OCI-LY7 (cell line): Measurements from ENCODE around the gene GET4. TPM values are rescaled to one million over a fixed set of nuclear protein-coding genes. Genes with fewer than 3 reads are reported as not detected.

Experiments
- BruUV-seq: library from RNA; stranded (reverse); fragments of 400-500 nt; replicated peaks from 2 replicates; lab custom pipeline; 2021; lab: Mats Ljungman, UMichigan
- CTCF ChIA-PET: fragments of 300-600 bp; sonication (Branson Sonifier 250); formaldehyde crosslinking; loops from one replicate; lab custom pipeline; 2022; ENCODE audit warnings: antibody characterized with exemption; ENCODE audit not compliant: unreplicated experiment; lab: Charles Lee
- POLR2A ChIA-PET: fragments of 300-600 bp; sonication (Branson Sonifier 250); formaldehyde crosslinking; loops from one replicate; lab custom pipeline; 2022; ENCODE audit warnings: antibody characterized with exemption; lab: Charles Lee
- DNase-seq: peaks from one replicate; pipeline ENCODE4 v3.0.0-alpha.2; 2015; ENCODE audit warnings: low spot score
- H2AFZ ChIP-seq: fragments of 200-600 bp; sonication (generic), shearing (Covaris generic); 2 replicates; pipeline ENCODE4 v1.6.1; 2014; ENCODE audit warnings: mild to moderate bottlenecking, antibody characterized with exemption, low read length, moderate library complexity
- H3K27ac ChIP-seq: fragments of 200-600 bp; sonication (generic); 2 replicates; pipeline ENCODE4 v1.5.1; 2014; ENCODE audit warnings: mixed run types, low read depth, mild to moderate bottlenecking, moderate library complexity, low read length, inconsistent platforms; ENCODE audit not compliant: poor library complexity, severe bottlenecking
- H3K36me3 ChIP-seq: fragments of 200-600 bp; sonication (generic); 2 replicates; pipeline ENCODE4 v1.6.1; 2014; ENCODE audit warnings: mild to moderate bottlenecking, antibody characterized with exemption, low read length, moderate library complexity, mixed read lengths; ENCODE audit not compliant: insufficient read depth
- H3K4me1 ChIP-seq: fragments of 200-600 bp; sonication (generic); 2 replicates; pipeline ENCODE4 v1.5.1; 2014; ENCODE audit warnings: mild to moderate bottlenecking, low read length; ENCODE audit not compliant: insufficient read depth, poor library complexity, severe bottlenecking
- H3K4me2 ChIP-seq: fragments of 200-600 bp; sonication (generic); 2 replicates; pipeline ENCODE4 v1.6.1; 2014; ENCODE audit warnings: mild to moderate bottlenecking, low read length
- H3K4me3 ChIP-seq: fragments of 200-600 bp; sonication (generic); 2 replicates; pipeline ENCODE4 v1.5.1; 2014; ENCODE audit warnings: mild to moderate bottlenecking, low read depth, low read length; ENCODE audit not compliant: poor library complexity, severe bottlenecking
- H3K79me2 ChIP-seq: fragments of 200-600 bp; sonication (generic); 2 replicates; pipeline ENCODE4 v1.6.1; 2016; ENCODE audit warnings: low read depth, mild to moderate bottlenecking, low read length, moderate library complexity, mixed read lengths; ENCODE audit not compliant: insufficient read depth
- H3K9me2 ChIP-seq: fragments of 200-600 bp; sonication (generic); 2 replicates; pipeline ENCODE4 v1.6.1; 2016; ENCODE audit warnings: mild to moderate bottlenecking, low read length, mixed read lengths; ENCODE audit not compliant: insufficient read depth
- H3K9me3 ChIP-seq: fragments of 200-600 bp; sonication (generic); 2 replicates; pipeline ENCODE4 v1.6.1; 2014; ENCODE audit warnings: mild to moderate bottlenecking, mixed run types, low read length, mixed read lengths
- H4K20me1 ChIP-seq: fragments of 200-600 bp; sonication (generic); 2 replicates; pipeline ENCODE4 v1.6.1; 2014; ENCODE audit warnings: mild to moderate bottlenecking, antibody characterized with exemption, low read length, moderate library complexity, mixed read lengths; ENCODE audit not compliant: insufficient read depth
- CTCF ChIP-seq: fragments of 200-600 bp; sonication (generic); conservative IDR thresholded peaks from 2 replicates; pipeline ENCODE4 v1.5.1; 2014; ENCODE audit warnings: mild to moderate bottlenecking, antibody characterized with exemption, low read length, moderate library complexity, mixed read lengths
- EZH2phosphoT487 ChIP-seq: fragments of 200-600 bp; sonication (generic); IDR thresholded peaks from 2 replicates; pipeline ENCODE4 v1.6.1; 2018; ENCODE audit warnings: low read depth, borderline replicate concordance, mild to moderate bottlenecking, mixed run types, antibody characterized with exemption, low read length, moderate library complexity, mixed read lengths
- intact Hi-C: fragments of 100-400 bp; cut with micrococcal nuclease; formaldehyde crosslinking; loops from one replicate; pipeline ENCODE4 v1.10.0; 2022; ENCODE audit not compliant: unreplicated experiment
- total RNA-seq, 2 experiments: library from RNA; depleted of rRNA in 1 of 2; stranded (reverse); fragments of >200 nt in 1 of 2; shearing (Covaris generic) in 1 of 2; gene quantifications; 2 replicates each; pipeline ENCODE4 v1.2.3, GENCODE V29; 2014 to 2022

GET4 gene
- total RNA-seq, 2 experiments from 2014 or later = 46.3 to 54.5 TPM

DNA sequence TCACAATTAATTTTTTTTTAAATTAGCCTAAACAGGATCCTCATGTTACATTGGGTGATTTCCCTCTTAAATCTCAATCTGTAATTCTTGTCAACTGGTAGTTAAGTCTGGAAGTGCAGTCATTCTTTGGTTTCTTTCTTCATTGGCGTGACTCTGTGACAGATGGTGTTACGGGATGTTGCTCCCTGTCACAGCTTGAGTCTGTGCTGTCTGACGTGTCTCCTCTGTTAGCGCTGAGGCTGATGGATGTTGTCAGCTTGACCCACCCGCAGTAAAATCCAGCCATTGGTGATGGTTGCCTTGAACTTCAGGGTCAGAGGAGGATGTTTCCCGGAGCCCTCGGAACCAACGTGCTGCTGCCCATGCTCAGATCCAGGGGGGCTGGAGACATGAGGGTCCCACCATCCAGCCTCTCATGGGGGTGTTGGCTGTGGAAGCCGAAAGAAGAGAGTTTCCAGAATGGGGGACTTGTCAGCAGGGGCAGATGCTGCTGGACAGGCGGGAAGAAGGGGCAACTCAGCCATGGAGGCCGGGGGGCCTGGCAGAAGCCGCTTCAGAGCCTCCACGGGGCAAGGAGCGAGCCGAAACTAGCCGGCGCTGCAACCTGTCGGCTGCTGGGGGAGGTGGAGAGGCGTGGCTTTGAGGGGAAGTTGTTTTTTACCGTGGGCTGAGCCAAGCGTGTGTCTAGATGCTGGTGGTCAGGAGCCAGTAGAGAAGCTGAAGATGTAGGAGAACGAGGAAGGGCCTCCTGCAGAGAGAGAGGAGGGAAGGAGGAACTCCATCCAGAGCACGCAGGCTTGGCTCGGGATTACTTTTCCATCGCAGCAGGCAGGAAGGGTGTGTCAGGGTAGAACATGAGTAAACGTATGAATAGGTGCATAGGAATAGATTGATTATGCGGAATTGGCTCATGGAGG lies 40.6 kb upstream of the GET4 start:
- Histone ChIP-seq H4K20me1 (no peaks in the 10 kb centered on the region), H3K4me2 (no peak overlapping the region), H3K9me3 (no peaks in the 10 kb centered on the region), H3K4me1 (no peaks in the 10 kb centered on the region), H3K36me3 (peaks cover 28% of the 10 kb centered on the region; the same call in 1 of the 2 replicates), H3K79me2 (peaks cover 7% of the 10 kb centered on the region; the same call in 1 of the 2 replicates), H3K9me2 (no peaks in the 10 kb centered on the region), H3K27ac (no peak overlapping the region), H2AFZ (no peak overlapping the region), H3K4me3 (no peak overlapping the region)
- BruUV-seq = no TSS peak
- ChIA-PET POLR2A (no interaction called here), CTCF (no interaction called here)
- no peak for DNase-seq
- no peak for TF ChIP-seq EZH2phosphoT487
- intact Hi-C loops = no loop called here

- CTCF ChIA-PET = no interaction called here
- no peak overlapping the region for H3K4me2 ChIP-seq
Measured at GRCh38 chr7:836429-836828, 39.9 kb upstream of the GET4 start.

DNA sequence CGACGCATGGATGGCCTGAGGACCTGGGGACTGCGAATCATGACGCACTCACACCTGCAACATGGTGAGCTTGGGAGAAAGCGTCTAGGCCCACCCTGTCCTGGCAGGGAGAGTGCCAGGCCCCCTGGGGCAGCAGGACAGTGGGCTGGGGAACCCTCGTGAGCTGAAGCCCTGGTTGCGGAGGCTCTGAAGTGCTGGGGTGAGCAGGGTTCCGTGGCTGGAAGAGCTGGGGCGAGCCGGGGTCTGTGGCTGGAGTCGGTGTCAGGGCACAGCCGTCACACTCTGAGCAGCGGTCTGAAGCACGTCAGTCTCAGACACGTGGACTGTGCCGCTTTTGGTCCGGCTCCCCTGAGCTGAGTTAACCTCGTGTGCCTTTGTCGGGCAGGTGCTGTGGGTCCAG lies 39.4 kb upstream of the GET4 start:
- intact Hi-C loops = no loop called here
- H3K9me3 ChIP-seq = no peaks in the 10 kb centered on the region
- no peaks in the 10 kb centered on the region for H3K9me2 ChIP-seq
- no peaks in the 10 kb centered on the region for H3K4me1 ChIP-seq
- TF ChIP-seq CTCF (no peak), EZH2phosphoT487 (no peak)
- H3K4me2 ChIP-seq = no peak overlapping the region
- H4K20me1 ChIP-seq = no peaks in the 10 kb centered on the region
- no peak overlapping the region for H3K4me3 ChIP-seq
- no peak overlapping the region for H2AFZ ChIP-seq
- POLR2A ChIA-PET = no interaction called here
- 0 out of 2 replicates have a peak, but pooled peaks cover 4% of the 10 kb centered on the region for H3K79me2 ChIP-seq
- CTCF ChIA-PET = no interaction called here
- BruUV-seq = no TSS peak
- no peak overlapping the region for H3K27ac ChIP-seq
- peaks cover 32% of the 10 kb centered on the region; the same call in 1 of the 2 replicates for H3K36me3 ChIP-seq
- no peak for DNase-seq

More at GRCh38 chr7:836429-836828, 39.9 kb upstream of the GET4 start:
- BruUV-seq = no TSS peak
- no peak overlapping the region for H3K4me3 ChIP-seq
- POLR2A ChIA-PET = no interaction called here
- H3K27ac ChIP-seq = no peak overlapping the region
- no peaks in the 10 kb centered on the region for H3K9me3 ChIP-seq
- no peak for DNase-seq
- H2AFZ ChIP-seq = no peak overlapping the region
- H3K36me3 ChIP-seq = peaks cover 28% of the 10 kb centered on the region; the same call in 1 of the 2 replicates
- TF ChIP-seq EZH2phosphoT487 (no peak), CTCF (no peak)
- intact Hi-C loops = no loop called here
- 0 out of 2 replicates have a peak, but pooled peaks cover 4% of the 10 kb centered on the region for H3K79me2 ChIP-seq
- H4K20me1 ChIP-seq = no peaks in the 10 kb centered on the region
- H3K9me2 ChIP-seq = no peaks in the 10 kb centered on the region
- no peaks in the 10 kb centered on the region for H3K4me1 ChIP-seq
